GM12872 (cell line): Measurements from ENCODE around the gene NAA11.

Experiments
- TF ChIP-seq, protein P1 (sequence below): IDR thresholded peaks from 3 replicates; pipeline ENCODE4 v1.5.1; 2011; ENCODE audit warnings: low read depth, mild to moderate bottlenecking, low read length, moderate library complexity; ENCODE audit not compliant: insufficient read depth

The NAA11 gene

DNA sequence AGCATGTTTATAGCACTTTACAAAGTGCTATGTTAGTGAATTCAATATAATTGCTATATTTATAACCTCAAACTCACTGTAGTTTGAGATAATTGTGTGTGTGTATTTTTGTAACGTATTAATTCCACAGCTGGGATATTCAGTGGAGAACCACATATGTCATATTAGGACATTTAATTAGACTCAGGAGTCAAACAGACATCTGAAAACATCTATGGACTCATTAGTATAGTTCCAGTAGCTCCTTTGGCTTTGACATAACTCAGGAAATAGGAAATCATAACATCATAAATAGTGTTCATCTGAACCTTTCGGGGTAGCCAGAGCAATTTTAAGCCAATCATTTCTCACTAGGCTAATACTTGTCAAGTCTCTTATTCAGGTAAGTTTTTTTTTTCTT, 38.8 kb downstream of the NAA11 start:
- TF ChIP-seq, protein P1, sequence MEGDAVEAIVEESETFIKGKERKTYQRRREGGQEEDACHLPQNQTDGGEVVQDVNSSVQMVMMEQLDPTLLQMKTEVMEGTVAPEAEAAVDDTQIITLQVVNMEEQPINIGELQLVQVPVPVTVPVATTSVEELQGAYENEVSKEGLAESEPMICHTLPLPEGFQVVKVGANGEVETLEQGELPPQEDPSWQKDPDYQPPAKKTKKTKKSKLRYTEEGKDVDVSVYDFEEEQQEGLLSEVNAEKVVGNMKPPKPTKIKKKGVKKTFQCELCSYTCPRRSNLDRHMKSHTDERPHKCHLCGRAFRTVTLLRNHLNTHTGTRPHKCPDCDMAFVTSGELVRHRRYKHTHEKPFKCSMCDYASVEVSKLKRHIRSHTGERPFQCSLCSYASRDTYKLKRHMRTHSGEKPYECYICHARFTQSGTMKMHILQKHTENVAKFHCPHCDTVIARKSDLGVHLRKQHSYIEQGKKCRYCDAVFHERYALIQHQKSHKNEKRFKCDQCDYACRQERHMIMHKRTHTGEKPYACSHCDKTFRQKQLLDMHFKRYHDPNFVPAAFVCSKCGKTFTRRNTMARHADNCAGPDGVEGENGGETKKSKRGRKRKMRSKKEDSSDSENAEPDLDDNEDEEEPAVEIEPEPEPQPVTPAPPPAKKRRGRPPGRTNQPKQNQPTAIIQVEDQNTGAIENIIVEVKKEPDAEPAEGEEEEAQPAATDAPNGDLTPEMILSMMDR: no peak

DNA sequence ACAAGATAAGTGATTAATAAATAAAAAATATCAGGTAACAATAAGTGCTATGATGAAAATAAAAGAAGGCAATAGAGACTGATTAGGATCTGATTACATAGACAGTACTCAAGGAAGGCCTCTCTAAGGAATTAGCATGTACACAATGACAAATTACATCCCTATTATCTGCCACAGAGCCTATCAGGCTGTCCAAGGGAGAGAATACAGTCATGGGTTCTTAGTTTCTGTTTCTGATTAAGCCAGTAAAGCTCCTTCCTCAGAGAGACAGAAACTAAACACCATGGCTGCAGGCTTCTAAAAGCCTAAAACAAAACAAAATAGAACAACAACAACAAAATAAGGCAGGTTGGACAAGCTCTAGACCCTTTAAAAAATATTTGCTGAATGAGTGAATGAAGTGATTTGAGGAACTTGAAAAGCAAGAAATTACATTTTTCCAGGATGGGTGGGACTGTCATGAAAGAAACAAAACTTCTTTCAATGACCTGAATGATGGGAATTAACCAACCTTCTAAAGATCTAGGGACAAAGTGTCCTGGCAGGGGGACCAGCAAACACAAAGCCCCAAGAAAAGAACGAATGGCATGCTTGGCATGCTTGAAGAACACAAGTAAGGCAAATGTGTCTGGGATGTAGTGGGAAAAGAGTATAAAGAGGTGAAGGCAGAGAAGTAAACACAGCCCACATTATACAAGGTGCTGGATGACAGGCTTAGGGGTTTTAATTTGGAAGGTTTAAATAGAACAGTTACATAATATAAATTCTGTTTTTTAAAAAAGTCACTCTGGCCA, 44.1 kb downstream of the NAA11 start:
- TF ChIP-seq, protein P1: no peak

DNA sequence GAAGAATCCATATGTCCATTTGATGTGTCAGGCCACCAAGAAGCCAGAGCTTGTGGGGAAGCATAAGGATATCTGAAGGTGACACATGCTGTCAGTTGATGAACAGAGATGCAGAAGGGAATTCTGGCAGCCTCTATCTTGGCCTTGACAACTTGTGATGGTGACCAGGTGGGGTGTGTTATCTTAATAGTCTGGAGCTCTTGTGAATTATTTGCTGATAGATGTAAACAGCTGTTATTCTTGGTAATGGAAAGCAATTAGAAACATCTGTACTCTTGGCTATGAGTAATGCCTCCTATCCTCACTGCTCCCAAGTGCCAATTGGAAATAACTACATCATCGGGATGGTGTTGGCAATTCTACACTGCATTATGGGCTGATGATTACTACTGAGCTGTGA, 51.9 kb downstream of the NAA11 start:
- TF ChIP-seq, protein P1: no peak

DNA sequence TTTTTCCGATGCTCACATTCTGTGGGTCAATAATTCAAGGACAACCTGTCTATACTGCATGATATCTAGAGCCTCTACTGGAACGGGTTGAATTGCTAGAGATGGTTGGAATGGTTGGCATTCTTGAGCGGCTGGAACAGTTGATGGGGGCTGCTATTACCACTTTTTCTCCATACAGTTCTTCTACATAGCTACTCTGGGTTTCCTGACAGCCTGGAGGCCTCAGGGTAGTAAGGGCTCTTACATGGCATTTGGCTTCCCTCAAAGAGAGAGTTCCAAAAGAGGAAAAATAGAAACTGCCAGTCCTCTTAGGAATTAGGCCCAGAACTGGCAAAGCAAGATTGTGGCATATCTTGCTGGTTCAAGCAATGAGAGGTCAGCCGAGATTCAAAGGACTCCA, 53.1 kb downstream of the NAA11 start:
- TF ChIP-seq, protein P1: no peak

DNA sequence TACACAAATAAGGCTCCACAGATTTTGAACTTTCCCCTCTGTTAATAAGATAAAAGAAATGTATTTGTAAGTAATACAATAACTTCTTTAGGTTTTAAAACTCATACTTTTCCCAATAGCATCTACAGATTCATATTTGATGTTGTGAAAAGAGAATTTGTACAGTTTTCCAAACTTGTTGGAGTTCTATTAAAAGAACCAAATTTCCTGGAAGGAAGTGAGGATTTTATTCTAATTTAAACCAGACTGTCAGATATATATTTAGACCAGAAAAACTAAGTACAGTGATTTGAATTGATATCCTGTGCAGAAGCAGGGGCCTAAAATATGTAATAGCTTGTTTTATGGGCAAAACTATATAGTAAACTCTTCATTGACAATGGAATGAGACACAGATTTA, 53.7 kb downstream of the NAA11 start:
- TF ChIP-seq, protein P1: no peak

DNA sequence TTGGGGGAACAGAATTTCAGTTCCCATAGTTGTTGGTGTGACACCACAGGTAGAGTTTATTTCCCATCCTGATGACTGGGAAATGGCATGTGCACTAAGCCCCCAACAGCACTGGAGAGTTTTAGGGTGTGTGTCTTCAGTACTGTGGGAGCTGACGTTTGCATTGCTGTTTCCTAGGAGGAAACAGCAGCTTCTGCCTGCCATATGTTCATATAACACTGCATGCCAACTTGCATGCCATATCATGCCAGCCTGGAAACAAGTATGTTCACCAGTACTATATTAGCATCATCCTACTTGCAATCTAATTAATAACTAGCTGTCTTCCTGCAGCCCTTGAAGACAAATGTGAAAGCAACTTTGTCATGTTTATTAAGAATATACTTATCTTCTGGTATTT, 58.2 kb downstream of the NAA11 start:
- TF ChIP-seq, protein P1: no peak
